H1 (cell line): ENCODE results near the gene GMPPA. TPM values are rescaled to one million over a fixed set of nuclear protein-coding genes. Genes with fewer than 3 reads are reported as not detected.

ENCODE experiments used
- HDAC2 ChIP-seq, 2 experiments: fragments of 300-600 bp in 1 of 2; sonication (generic) in 1 of 2; IDR thresholded peaks; 2 replicates each; pipeline ENCODE4 v1.6.1; 2011 to 2012; ENCODE audit warnings: low read depth in 2 of 2, low read length in 2 of 2, mild to moderate bottlenecking in 2 of 2, moderate library complexity in 2 of 2, borderline replicate concordance in 1 of 2, inconsistent platforms in 1 of 2
- HDAC6 ChIP-seq: IDR thresholded peaks from one replicate; pipeline ENCODE4 v1.7.1; 2012; ENCODE audit warnings: low read depth, mild to moderate bottlenecking, inconsistent platforms, low read length, moderate library complexity
- KDM5A ChIP-seq: fragments of 200-600 bp; IDR thresholded peaks from 2 replicates; pipeline ENCODE4 v1.7.1; 2012; ENCODE audit warnings: mild to moderate bottlenecking, low read length, inconsistent platforms, mixed read lengths
- SIRT6 ChIP-seq: IDR thresholded peaks from one replicate; pipeline ENCODE4 v1.7.1; 2012; ENCODE audit warnings: low read length, inconsistent platforms
- TAF1 ChIP-seq: IDR thresholded peaks from 2 replicates; pipeline ENCODE4 v1.6.1; 2011; ENCODE audit warnings: mild to moderate bottlenecking, low read depth, low read length
- polyA plus RNA-seq, 7 experiments: library from polyadenylated mRNA; depleted of rRNA in 3 of 7; stranded (reverse) in 5 of 7; unstranded in 2 of 7; fragments of >200 nt in 5 of 7; fragments of 200-250 nt in 2 of 7; gene quantifications; 1 replicate in 5 of 7; 2 replicates in 1 of 7; 4 replicates in 1 of 7; pipeline versions ENCODE4 v1.2.1 to v1.2.3, GENCODE V29; 2011 to 2013; ENCODE audit warnings: missing spikeins in 2 of 7, mixed read lengths in 2 of 7
- total RNA-seq: library from RNA; stranded (reverse); fragmentation: NEBNext Ultra II Directional; extraction: Animal tissue kit (Norgen Biotek cat#: 25700); gene quantifications from 2 replicates; pipeline ENCODE4 v1.2.1, GENCODE V29; 2021

Gene GMPPA
- total and polyA plus RNA-seq, 2 of the 8 experiments (the other 6 are each of a cell fraction or from before 2014, with no cell fraction given): 34.3 to 98.8 TPM

DNA sequence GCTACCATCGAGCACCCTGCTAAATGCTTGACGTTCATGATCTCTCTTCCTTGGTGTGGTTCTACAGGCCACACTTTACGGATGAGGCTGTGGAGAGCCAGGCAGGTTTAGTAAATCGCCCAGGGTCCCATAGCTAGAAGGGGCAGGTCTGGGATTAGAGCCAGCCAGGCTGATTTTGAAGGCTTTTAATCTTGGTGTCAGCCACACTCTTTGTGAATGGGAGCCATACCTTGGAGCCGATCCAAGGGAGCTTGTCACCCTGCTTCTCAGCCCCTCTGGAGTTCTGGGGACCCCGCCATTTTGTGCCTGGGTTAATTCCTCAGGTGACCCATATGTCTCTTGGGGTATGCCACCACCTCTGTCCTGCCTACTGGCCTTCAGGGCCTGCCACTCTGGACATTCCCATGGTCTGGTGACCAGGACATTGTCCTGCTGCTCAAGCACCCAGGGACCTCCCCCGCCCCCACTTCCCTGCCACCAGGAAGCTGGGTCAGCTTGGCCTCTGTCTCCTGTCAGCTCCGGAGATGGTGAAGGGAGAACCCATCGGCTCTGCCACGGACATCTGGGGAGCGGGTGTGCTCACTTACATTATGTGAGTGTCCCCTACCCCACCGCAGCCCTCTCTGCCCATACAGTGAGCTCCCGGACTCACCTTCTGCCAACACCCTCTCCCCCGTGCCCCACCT lies 7.3 kb upstream of the GMPPA start (continued):
- TF ChIP-seq TAF1 (no peak), HDAC2 (IDR thresholded peaks at IDR 0.05; ENCODE audit: borderline replicate concordance in 1 of 2, low read depth in 2 of 2, low read length in 2 of 2) (no peak), SIRT6 (no peak), HDAC6 (no peak), KDM5A (no peak)
